ENCODE measurements around the gene TNFRSF18.
A peak's percentile ranks its signal among the peaks of the same experiment; 100 is the strongest.

The TNFRSF18 gene

GRCh38 chr1:1210726-1211540, 4.5 kb upstream of the TNFRSF18 start:
- peak; percentile 22 for DNase-seq

GRCh38 chr1:1208713-1209433, 2.5 kb upstream of the TNFRSF18 start:
- DNase-seq, result peak; percentile 26

- no peak for DNase-seq
Measured at GRCh38 chr1:1207571-1207892, 1.1 kb upstream of the TNFRSF18 start.

- DNase-seq, result no peak
Measured at GRCh38 chr1:1206966-1207531, 657 bp upstream of the TNFRSF18 start.

- DNase-seq, result no peak
Measured at GRCh38 chr1:1205769-1206375, 520 bp downstream of the TNFRSF18 start.

- no peak for DNase-seq
Measured at GRCh38 chr1:1204998-1205768, 1.2 kb downstream of the TNFRSF18 start.

- DNase-seq, result no peak
Measured at GRCh38 chr1:1204425-1204920, 1.9 kb downstream of the TNFRSF18 start.

GRCh38 chr1:1203561-1204424, 2.6 kb downstream of the TNFRSF18 start:
- DNase-seq, result peak; percentile 51

GRCh38 chr1:1202831-1203560, 3.4 kb downstream of the TNFRSF18 start:
- peak; percentile 72 for DNase-seq

- peak; percentile 29 for DNase-seq
Measured at GRCh38 chr1:1200876-1201810, 5.2 kb downstream of the TNFRSF18 start.

- no peak for DNase-seq
Measured at GRCh38 chr1:1199961-1200875, 6.2 kb downstream of the TNFRSF18 start.

- no peak for DNase-seq
Measured at GRCh38 chr1:1199141-1199960, 7.0 kb downstream of the TNFRSF18 start.

- no peak for DNase-seq
Measured at GRCh38 chr1:1198423-1199140, 7.8 kb downstream of the TNFRSF18 start.

- no peak for DNase-seq
Measured at GRCh38 chr1:1197551-1198422, 8.6 kb downstream of the TNFRSF18 start.

GRCh38 chr1:1197188-1197500, 9.2 kb downstream of the TNFRSF18 start:
- no peak for DNase-seq
